Body of pancreas (tissue), 4 donors: ENCODE results near the gene THEM5. TPM values are rescaled to one million over a fixed set of nuclear protein-coding genes. Genes with fewer than 3 reads are reported as not detected.

Experiments used
- ATAC-seq: fragments of 150-250 bp; one replicate; pipeline ENCODE4 v1.9.1; 2016
- DNase-seq, 4 donors: peaks; one replicate each; pipeline ENCODE4 v3.0.0-alpha.2; 2019
- H3K27ac ChIP-seq, 4 donors: fragments of 200-600 bp; sonication (generic); 1 replicate in 3 of 4; 2 replicates in 1 of 4; pipeline versions ENCODE4 v1.5.1 to v1.6.1; 2016 to 2019; ENCODE audit warnings: mild to moderate bottlenecking in 1 of 4, mixed read lengths in 1 of 4, moderate library complexity in 1 of 4
- H3K27me3 ChIP-seq, 2 donors: fragments of 200-600 bp; sonication (generic); one replicate each; pipeline ENCODE4 v1.6.0; 2016; ENCODE audit warnings: mild to moderate bottlenecking in 1 of 2
- H3K36me3 ChIP-seq, 2 donors: fragments of 200-600 bp; sonication (generic); replicated peaks in 1 of 2; 2 replicates each; pipeline ENCODE4 v1.5.1; 2016; ENCODE audit warnings: low read depth in 2 of 2; ENCODE audit not compliant: insufficient read depth in 1 of 2
- H3K4me1 ChIP-seq: fragments of 200-600 bp; sonication (generic); one replicate; pipeline ENCODE4 v1.6.0; 2016
- H3K4me3 ChIP-seq, 2 donors: fragments of 200-600 bp; sonication (generic); 1 replicate in 1 of 2; 2 replicates in 1 of 2; pipeline ENCODE4 v1.5.1; 2016 to 2019
- H3K9me3 ChIP-seq, 3 donors: fragments of 200-600 bp; sonication (generic); 1 replicate in 2 of 3; 2 replicates in 1 of 3; pipeline ENCODE4 v1.5.1; 2016
- CTCF ChIP-seq, 7 experiments: fragments of 450-650 bp in 4 of 7; fragments of 200-600 bp in 3 of 7; sonication (generic) in 3 of 7; IDR thresholded peaks; one replicate each; pipeline ENCODE4 v1.5.1; 2016 to 2019; ENCODE audit warnings: antibody characterized with exemption in 7 of 7
- POLR2A ChIP-seq, 3 donors: fragments of 450-650 bp; IDR thresholded peaks; one replicate each; pipeline ENCODE4 v1.6.1; 2016; ENCODE audit warnings: antibody characterized with exemption in 3 of 3, mild to moderate bottlenecking in 2 of 3
- WGBS, 2 donors: methylation state at CpG; one replicate each; pipeline ENCODE4 v1.1.5; 2017; 5-methylcytosine and 5-hydroxymethylcytosine counted together
- intact Hi-C: fragments of 100-400 bp; cut with DNase I; formaldehyde crosslinking; loops from one replicate; pipeline ENCODE4 v1.15.1; 2023
- total RNA-seq, 2 donors: library from RNA; depleted of rRNA; stranded (reverse); fragments of >200 nt; gene quantifications; one replicate each; pipeline ENCODE4 v1.1.0, GENCODE V29; 2016

THEM5 gene
- total RNA-seq, 2 donors from 2014 or later, result not detected

GRCh38 chr1:151841141-151841540, 12.4 kb downstream of the THEM5 start:
- intact Hi-C loops, result no loop called here
- H3K9me3 ChIP-seq, result no peaks in the 10 kb centered on the region
- peak overlapping the region in 3 of 4 donors; percentile 91 to 97 (median 94) for H3K27ac ChIP-seq
- H3K36me3 ChIP-seq, result no peaks in the 10 kb centered on the region
- H3K4me3 ChIP-seq, result no peak overlapping the region
- ATAC-seq, result no peak
- DNase-seq, result no peak
- H3K4me1 ChIP-seq, result peaks cover 56% of the 10 kb centered on the region
- no peaks in the 10 kb centered on the region for H3K27me3 ChIP-seq
- TF ChIP-seq POLR2A (IDR thresholded peaks at IDR 0.05), result no peak
- TF ChIP-seq CTCF (IDR thresholded peaks at IDR 0.05), result no peak
- 96 to 97% methylated on average over 2 of the region's 2 CpGs for WGBS, 2 donors

- DNase-seq (no peak), ATAC-seq (no peak)
- Histone ChIP-seq H3K4me1 (peaks cover 57% of the 10 kb centered on the region), H3K9me3 (no peaks in the 10 kb centered on the region), H3K27me3 (no peaks in the 10 kb centered on the region), H3K27ac (peak overlapping the region; percentile 91 to 97 (median 95)), H3K4me3 (no peak overlapping the region), H3K36me3 (no peaks in the 10 kb centered on the region)
- intact Hi-C loops, result no loop called here
- TF ChIP-seq POLR2A (IDR thresholded peaks at IDR 0.05) (no peak), CTCF (IDR thresholded peaks at IDR 0.05) (no peak)
Measured at GRCh38 chr1:151840421-151840820, 13.1 kb downstream of the THEM5 start.

GRCh38 chr1:151839457-151840403, 13.8 kb downstream of the THEM5 start, which contains the start of gene C2CD4D:
C2CD4D (minus strand) TSS chr1:151839820; CDS start chr1:151838989, 831 bp downstream.
- Histone ChIP-seq H3K4me3 (no peak within 1 kb of the TSS), H3K9me3 (no peaks in the 10 kb centered on the region), H3K27ac (peak within 1 kb of the TSS; percentile 91 to 97 (median 95)), H3K27me3 (no peaks in the 10 kb centered on the region), H3K36me3 (no peaks in the 10 kb centered on the region), H3K4me1 (peaks cover 64% of the 10 kb centered on the region)
- intact Hi-C loops, result no loop called here
- TF ChIP-seq CTCF (IDR thresholded peaks at IDR 0.05), result peak in 4 of 7 experiments; percentile 36 to 48 (median 47)
- TF ChIP-seq POLR2A (IDR thresholded peaks at IDR 0.05), result peak; percentile 89 to 99 (median 98)
- DNase-seq (peak; percentile 78 to 91 (median 84)), ATAC-seq (peak; percentile 69)
- WGBS, 2 donors, result 2 to 7% methylated on average over 22 to 47 of the region's 47 CpGs

- peaks cover 71% of the 10 kb centered on the region for H3K4me1 ChIP-seq
- no peaks in the 10 kb centered on the region for H3K27me3 ChIP-seq
- H3K9me3 ChIP-seq, result no peaks in the 10 kb centered on the region
- H3K27ac ChIP-seq, result peak overlapping the region; percentile 91 to 97 (median 95)
- whole genome bisulfite sequencing, 2 donors, result 56 to 70% methylated on average over 16 of the region's 16 CpGs
- H3K36me3 ChIP-seq, result no peaks in the 10 kb centered on the region
- TF ChIP-seq CTCF (IDR thresholded peaks at IDR 0.05) (no peak), POLR2A (IDR thresholded peaks at IDR 0.05) (no peak)
- ATAC-seq (no peak), DNase-seq (no peak)
- H3K4me3 ChIP-seq, result no peak overlapping the region
- intact Hi-C loops, result no loop called here
Measured at GRCh38 chr1:151839082-151839412, 14.5 kb downstream of the THEM5 start.
